ENCODE results near the gene MARCHF3. TPM values are rescaled to one million over a fixed set of nuclear protein-coding genes. Genes with fewer than 3 reads are reported as not detected.

MARCHF3 gene
- total RNA-seq, 2 donors from 2014 or later, result 10.4 to 34.1 TPM

DNA sequence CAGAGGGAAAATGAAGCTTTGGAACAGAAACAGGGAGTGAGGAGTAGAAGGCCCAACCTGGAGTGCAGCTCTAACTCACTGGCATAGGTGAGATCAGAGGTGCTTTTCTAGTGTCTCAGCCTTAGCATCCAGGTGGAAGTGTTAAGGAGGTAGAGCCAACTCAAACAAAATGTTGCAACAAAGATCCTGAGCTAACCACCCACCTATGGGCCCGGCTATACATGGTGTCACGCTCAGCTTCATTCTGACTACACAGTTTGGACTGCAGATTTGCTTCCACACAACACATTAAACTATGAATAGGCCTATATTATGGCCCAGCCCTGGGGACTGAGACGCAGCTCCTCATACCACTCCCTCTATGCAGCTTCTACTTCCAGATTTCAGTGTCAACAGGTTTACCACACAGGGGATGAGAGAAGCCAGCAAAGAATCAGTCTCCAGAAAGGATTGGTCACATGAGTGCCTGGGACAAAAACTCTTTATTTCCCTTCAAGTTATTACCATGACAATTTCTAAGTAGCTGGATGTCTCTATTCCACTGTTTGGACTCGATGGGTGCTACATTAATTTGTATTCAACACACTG, 34.0 kb upstream of the MARCHF3 start:
- TF ChIP-seq, protein P1, sequence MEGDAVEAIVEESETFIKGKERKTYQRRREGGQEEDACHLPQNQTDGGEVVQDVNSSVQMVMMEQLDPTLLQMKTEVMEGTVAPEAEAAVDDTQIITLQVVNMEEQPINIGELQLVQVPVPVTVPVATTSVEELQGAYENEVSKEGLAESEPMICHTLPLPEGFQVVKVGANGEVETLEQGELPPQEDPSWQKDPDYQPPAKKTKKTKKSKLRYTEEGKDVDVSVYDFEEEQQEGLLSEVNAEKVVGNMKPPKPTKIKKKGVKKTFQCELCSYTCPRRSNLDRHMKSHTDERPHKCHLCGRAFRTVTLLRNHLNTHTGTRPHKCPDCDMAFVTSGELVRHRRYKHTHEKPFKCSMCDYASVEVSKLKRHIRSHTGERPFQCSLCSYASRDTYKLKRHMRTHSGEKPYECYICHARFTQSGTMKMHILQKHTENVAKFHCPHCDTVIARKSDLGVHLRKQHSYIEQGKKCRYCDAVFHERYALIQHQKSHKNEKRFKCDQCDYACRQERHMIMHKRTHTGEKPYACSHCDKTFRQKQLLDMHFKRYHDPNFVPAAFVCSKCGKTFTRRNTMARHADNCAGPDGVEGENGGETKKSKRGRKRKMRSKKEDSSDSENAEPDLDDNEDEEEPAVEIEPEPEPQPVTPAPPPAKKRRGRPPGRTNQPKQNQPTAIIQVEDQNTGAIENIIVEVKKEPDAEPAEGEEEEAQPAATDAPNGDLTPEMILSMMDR (IDR thresholded peaks at IDR 0.05), result no peak
- ATAC-seq (ENCODE audit: insufficient number of reproducible peaks, low FRiP score, low read depth) (no peak), DNase-seq (ENCODE audit: low spot score) (no peak)
- H3K9me3 ChIP-seq, result no peaks in the 10 kb centered on the region
- no peak overlapping the region for H3K27ac ChIP-seq
- H3K4me1 ChIP-seq (ENCODE audit: control insufficient read depth in 1 of 2, low read depth in 2 of 2), result no peaks in the 10 kb centered on the region
- H3K4me3 ChIP-seq, result no peak overlapping the region
- H3K36me3 ChIP-seq, result no peaks in the 10 kb centered on the region
- no peaks in the 10 kb centered on the region for H3K27me3 ChIP-seq (replicated peaks; ENCODE audit: insufficient read depth)

GRCh38 chr5:127063257-127063913, 33.0 kb upstream of the MARCHF3 start:
- H3K4me3 ChIP-seq, result no peak overlapping the region
- TF ChIP-seq, protein P1 (IDR thresholded peaks at IDR 0.05), result no peak
- DNase-seq (ENCODE audit: low spot score) (no peak), ATAC-seq (ENCODE audit: insufficient number of reproducible peaks, low FRiP score, low read depth) (no peak)
- H3K36me3 ChIP-seq, result no peaks in the 10 kb centered on the region
- H3K9me3 ChIP-seq, result no peaks in the 10 kb centered on the region
- no peak overlapping the region for H3K27ac ChIP-seq
- H3K4me1 ChIP-seq (ENCODE audit: control insufficient read depth in 1 of 2, low read depth in 2 of 2), result no peaks in the 10 kb centered on the region
- no peaks in the 10 kb centered on the region for H3K27me3 ChIP-seq (replicated peaks; ENCODE audit: insufficient read depth)

GRCh38 chr5:127061956-127062355, 31.6 kb upstream of the MARCHF3 start:
- ATAC-seq (ENCODE audit: insufficient number of reproducible peaks, low FRiP score, low read depth), result no peak

DNA sequence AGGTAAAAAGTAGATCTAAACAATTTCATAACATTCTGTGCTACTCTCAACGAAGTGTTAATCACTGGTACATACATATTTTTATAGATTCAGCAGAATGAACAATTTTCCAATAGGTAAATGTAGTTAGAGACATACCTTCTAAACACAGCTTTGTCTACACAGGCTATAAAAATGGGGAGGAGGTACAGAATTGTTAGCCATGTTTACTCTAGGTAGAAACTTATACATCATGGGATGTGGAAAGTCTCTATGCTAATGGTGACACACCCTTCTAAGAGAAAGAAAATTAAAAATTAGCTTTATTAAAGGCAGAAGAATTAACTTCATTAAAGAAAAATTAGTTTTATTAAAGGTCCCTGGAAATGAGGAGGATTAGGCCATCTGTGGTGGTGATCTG, 31.2 kb upstream of the MARCHF3 start:
- no peak overlapping the region for H3K27ac ChIP-seq
- TF ChIP-seq, protein P1 (IDR thresholded peaks at IDR 0.05), result no peak
- no peaks in the 10 kb centered on the region for H3K9me3 ChIP-seq
- DNase-seq (ENCODE audit: low spot score) (no peak), ATAC-seq (ENCODE audit: insufficient number of reproducible peaks, low FRiP score, low read depth) (no peak)
- no peak overlapping the region for H3K4me3 ChIP-seq
- no peaks in the 10 kb centered on the region for H3K4me1 ChIP-seq (ENCODE audit: control insufficient read depth in 1 of 2, low read depth in 2 of 2)
- H3K36me3 ChIP-seq, result no peaks in the 10 kb centered on the region
- no peaks in the 10 kb centered on the region for H3K27me3 ChIP-seq (replicated peaks; ENCODE audit: insufficient read depth)

More at GRCh38 chr5:127061956-127062355, 31.6 kb upstream of the MARCHF3 start:
- H3K4me3 ChIP-seq, result no peak overlapping the region
- no peaks in the 10 kb centered on the region for H3K36me3 ChIP-seq
- TF ChIP-seq, protein P1 (IDR thresholded peaks at IDR 0.05), result no peak
- no peaks in the 10 kb centered on the region for H3K27me3 ChIP-seq (replicated peaks; ENCODE audit: insufficient read depth)
- no peaks in the 10 kb centered on the region for H3K9me3 ChIP-seq
- H3K4me1 ChIP-seq (ENCODE audit: control insufficient read depth in 1 of 2, low read depth in 2 of 2), result no peaks in the 10 kb centered on the region
- no peak overlapping the region for H3K27ac ChIP-seq
- no peak for DNase-seq (ENCODE audit: low spot score)

DNA sequence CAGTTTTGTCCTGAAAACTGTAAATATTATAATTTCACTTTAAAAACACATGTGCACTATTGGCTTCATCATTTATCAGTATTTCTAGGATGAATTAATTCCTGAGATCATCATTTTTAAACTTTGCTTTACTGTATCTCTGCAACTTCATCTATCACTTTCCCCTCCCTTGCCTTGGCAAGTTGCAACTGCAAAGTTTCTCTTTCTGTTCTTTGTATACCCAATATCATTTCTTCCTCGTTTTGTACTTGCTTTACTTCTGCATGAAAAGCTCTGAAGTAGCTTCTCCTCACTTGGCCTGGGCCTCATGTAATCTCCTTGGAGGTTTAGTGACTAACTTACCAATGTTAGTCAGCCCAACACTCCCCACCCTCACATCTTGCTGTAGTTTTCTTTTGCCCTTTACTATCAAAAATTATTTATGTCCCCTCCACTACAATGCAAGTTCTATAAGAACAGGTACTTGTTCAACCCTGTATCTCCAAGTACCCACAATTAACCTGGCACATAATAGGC, 30.2 kb upstream of the MARCHF3 start:
- Histone ChIP-seq H3K4me1 (ENCODE audit: control insufficient read depth in 1 of 2, low read depth in 2 of 2) (no peaks in the 10 kb centered on the region), H3K36me3 (no peaks in the 10 kb centered on the region), H3K9me3 (no peaks in the 10 kb centered on the region), H3K27me3 (replicated peaks; ENCODE audit: insufficient read depth) (no peaks in the 10 kb centered on the region), H3K4me3 (no peak overlapping the region), H3K27ac (no peak overlapping the region)
- DNase-seq (ENCODE audit: low spot score) (no peak), ATAC-seq (ENCODE audit: insufficient number of reproducible peaks, low FRiP score, low read depth) (no peak)
- TF ChIP-seq, protein P1 (IDR thresholded peaks at IDR 0.05), result no peak
